UCSD-AML1 (cell line): ENCODE results near the gene PAPPA2.

Experiments used
- DNase-seq: peaks from one replicate; lab custom pipeline; 2025; ENCODE audit not compliant: unreplicated experiment; lab: John Stamatoyannopoulos, UW

The PAPPA2 gene

GRCh38 chr1:176499671-176500070, 36.7 kb downstream of the PAPPA2 start:
- no peak for DNase-seq

GRCh38 chr1:176501599-176501998, 38.6 kb downstream of the PAPPA2 start:
- no peak for DNase-seq

GRCh38 chr1:176504848-176505553, 42.0 kb downstream of the PAPPA2 start:
- no peak for DNase-seq

- no peak for DNase-seq
Observed at GRCh38 chr1:176512966-176513365, 50.0 kb downstream of the PAPPA2 start.

GRCh38 chr1:176515310-176515709, 52.3 kb downstream of the PAPPA2 start:
- DNase-seq = no peak

- no peak for DNase-seq
Observed at GRCh38 chr1:176517484-176517883, 54.5 kb downstream of the PAPPA2 start.

DNA sequence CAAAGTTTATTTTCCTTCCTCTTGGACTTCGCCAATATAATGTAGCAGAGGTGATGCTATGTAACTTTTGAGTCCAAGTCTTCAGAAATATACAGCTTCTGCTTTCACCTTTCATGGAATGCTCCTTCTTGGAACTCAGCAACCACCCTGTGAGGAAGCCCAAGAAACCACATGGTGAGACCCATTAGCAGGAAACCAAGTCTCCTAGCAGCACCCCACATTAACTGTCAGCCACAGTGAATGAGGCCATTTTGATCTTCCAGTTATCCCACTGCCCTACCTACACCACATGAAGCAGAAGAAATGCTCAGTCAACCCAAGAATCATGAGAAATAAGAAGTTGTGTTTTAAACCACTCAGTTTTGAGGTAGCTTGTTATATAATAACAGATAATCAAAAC, 58.2 kb downstream of the PAPPA2 start:
- no peak for DNase-seq

DNA sequence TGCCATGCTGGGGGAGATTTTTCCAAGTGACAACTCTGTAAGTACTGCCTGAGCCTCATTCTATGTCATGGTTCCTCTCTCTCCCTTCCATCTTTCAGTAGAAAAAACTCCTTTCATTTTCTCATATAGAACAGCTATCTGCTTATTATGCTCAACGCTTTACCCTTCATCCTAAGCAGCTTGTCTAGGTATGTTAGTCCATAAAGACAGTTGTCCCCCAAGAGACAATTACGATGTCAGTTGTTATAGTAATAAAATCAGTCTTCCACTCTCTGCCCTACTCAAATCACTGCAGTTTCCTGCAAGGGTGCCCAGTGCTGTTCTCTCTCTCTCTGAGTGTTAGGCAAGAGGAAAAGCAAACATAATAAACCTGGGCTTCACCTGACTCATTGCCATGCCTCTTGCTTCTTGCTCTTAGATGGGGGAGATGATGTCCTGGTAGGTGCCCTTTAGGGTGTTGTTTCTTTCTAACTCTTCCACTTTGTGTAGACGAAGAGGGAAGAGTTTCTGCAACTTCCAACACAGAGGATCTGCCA, 59.4 kb downstream of the PAPPA2 start:
- no peak for DNase-seq

DNA sequence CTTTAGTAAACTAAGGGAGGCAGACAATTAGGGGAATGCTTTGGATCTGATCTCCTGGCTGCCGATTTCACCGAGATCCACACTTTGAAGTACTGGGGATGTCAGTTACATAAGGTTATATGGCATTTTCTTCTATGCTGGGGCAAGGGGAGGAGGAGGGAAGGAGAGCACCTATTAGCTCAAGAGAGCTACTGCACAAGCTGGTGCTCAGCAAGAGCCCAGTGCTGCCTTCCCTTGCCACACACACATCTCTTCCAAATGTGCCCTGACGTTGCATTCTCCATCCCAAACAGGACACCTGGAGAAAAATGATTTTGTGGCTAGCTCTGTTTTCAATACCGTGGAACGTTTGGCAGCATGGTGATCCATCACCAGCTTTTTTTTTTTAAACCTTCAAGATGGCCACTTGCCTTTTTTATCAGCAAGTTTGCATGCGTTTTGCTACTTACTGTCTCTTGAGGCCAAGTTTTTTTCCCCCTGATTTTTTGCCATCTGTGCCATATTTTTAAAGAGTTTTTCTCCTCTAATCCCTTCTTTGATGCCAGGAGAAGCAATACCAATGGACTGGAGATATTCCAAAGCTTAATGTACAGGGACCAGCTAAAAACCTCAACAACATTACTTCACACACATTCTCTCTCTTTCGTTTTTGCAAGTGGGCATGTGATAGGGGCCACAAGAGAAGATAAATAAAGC, 66.6 kb downstream of the PAPPA2 start:
- no peak for DNase-seq

GRCh38 chr1:176531036-176531435, 68.1 kb downstream of the PAPPA2 start:
- no peak for DNase-seq

GRCh38 chr1:176531921-176532897, 69.2 kb downstream of the PAPPA2 start:
- DNase-seq = no peak

- no peak for DNase-seq
Observed at GRCh38 chr1:176533020-176533419, 70.0 kb downstream of the PAPPA2 start.

- no peak for DNase-seq
Observed at GRCh38 chr1:176536588-176536987, 73.6 kb downstream of the PAPPA2 start.

GRCh38 chr1:176539018-176539417, 76.0 kb downstream of the PAPPA2 start:
- no peak for DNase-seq

DNA sequence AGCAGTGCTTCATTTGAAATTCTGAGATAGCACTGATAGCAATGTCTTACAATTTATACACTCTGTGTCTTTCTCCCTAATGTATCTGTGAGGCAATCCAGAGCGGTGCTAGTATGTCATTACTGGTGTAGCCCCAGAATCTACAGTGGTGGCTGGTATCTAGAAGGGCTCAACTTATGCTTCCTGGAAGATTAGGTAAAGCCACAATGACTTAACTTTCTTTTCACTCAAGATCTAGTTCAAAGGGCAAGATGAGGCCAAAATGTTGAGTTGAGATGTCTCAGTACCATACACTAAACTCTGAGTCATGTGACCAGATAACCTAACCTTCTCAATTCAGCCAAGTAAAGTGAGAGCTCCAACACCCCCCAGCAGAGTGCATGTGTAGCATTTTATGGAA, 77.5 kb downstream of the PAPPA2 start:
- DNase-seq = no peak

DNA sequence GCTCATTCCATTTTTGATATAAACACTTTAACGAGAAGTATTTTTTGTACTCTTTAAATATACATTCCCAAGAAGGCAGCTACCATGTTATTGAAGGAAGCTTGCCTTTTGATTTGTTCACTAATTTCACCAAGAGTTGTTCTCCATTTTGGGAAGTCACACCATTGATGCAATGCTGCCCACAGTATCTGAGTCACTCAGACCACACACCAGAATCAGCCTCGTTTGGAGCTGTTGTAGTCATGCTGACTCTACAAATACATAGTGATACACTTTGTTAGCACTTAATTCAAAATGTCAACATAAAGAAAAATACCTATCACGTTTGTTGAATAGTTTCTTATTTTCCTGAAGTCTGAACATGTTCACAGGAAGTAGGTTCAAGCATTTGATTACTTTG, 78.7 kb downstream of the PAPPA2 start:
- no peak for DNase-seq

DNA sequence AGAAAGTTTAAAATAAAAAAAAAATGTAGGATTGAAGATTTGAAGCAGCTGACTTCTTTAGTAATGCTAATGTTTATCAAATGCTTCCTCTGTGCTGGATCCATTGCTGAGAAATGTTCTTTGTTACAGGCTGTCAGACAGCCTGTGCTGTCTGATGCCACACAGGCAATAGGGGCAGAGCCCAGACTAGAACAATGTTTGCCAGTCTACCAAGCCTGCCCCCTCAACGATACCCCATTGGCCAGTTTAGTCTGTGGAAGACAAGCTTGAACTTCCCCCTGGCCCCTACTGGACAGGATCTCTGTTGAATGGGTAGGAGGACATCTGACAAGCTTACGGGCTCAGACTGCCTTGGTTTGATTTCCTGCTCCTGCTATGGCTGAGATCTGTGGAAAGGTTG, 79.4 kb downstream of the PAPPA2 start:
- no peak for DNase-seq

DNA sequence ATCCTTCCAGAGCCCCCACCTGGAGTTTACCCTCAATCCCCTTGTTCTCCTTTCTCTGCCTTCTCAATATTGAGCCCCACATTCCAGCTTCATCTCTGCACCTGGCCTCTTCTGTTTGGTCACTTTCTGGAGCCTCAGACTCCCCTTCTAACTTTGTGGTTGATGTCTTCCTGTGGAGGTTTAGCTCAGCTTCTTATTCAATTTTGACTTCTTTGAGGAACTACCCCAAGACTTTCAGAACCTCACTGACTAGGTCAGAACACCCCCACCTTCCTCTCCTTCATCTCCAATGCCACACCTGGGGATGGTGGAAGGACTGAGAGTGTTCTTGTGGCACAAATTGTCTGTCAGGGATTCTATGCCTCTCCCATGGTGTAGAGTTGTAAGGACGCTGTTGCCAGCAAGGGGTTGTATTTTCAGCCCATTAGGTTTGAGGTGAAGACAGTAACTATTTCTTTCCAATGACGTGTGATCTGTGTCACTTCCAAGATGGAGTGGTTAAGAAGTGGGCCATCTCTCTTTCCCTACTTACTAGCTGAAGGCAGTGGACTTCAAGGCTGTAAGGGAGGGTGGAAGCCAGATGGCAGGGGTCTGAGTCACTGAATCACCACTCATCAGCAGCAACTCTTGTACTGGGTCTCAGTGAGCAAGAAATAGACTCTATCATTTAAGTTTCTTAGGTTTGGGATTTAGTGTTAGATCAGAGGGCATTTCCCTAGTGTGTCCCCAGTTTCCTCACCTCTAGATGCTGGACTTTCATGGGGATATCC, 80.6 kb downstream of the PAPPA2 start:
- DNase-seq = no peak

DNA sequence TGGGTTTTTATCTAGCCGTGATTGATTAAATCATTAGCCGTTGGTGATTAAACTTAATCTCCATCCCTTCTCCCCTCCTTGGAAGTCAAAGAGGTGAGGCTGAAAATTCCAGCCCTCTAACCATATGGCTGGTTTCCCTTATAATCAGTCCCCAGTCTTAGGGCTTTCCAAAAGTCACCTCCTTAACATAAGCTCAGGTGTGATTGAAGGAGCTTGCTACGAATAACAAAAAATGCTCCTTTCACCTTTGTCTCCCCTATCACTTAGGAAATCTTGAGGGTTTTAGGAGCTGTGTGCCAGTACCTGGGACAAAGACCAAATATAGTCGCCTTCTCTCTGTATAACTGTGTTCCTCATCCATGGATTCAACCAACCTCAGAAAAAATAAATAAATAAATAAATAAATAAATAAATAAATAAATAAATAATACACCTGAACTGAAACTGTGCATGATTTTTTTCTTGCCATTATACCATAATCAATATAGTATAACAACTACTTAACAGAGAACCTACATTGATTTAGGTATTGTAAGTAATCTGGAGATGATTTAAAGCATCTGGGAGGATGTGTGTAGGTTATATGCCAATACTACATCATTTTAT, 82.2 kb downstream of the PAPPA2 start:
- no peak for DNase-seq

GRCh38 chr1:176546825-176547224, 83.8 kb downstream of the PAPPA2 start:
- no peak for DNase-seq
